Fibroblast of lung (primary cell): Measurements from ENCODE around the gene MTHFSD. TPM values are rescaled to one million over a fixed set of nuclear protein-coding genes. Genes with fewer than 3 reads are reported as not detected.

ENCODE experiments used
- DNase-seq, 2 donors: peaks; one replicate each; pipeline versions ENCODE4 v3.0.0 to v3.0.0-alpha.2; 2010; ENCODE audit warnings: low read depth in 2 of 2
- H2AFZ ChIP-seq: 2 replicates; pipeline ENCODE4 v1.5.1; 2012; ENCODE audit warnings: low read length, control low read depth, inconsistent platforms
- H3K27ac ChIP-seq: 2 replicates; pipeline ENCODE4 v1.5.1; 2011; ENCODE audit warnings: low read length, control low read depth; ENCODE audit not compliant: insufficient read depth
- H3K27me3 ChIP-seq: 2 replicates; pipeline ENCODE4 v1.5.1; 2011; ENCODE audit warnings: mild to moderate bottlenecking, low read length; ENCODE audit not compliant: control insufficient read depth, insufficient read depth
- H3K36me3 ChIP-seq: 2 replicates; pipeline ENCODE4 v1.5.1; 2011; ENCODE audit warnings: low read length; ENCODE audit not compliant: control insufficient read depth, insufficient read depth
- H3K4me1 ChIP-seq: 2 replicates; pipeline ENCODE4 v1.5.1; 2011; ENCODE audit warnings: low read length; ENCODE audit not compliant: control insufficient read depth, insufficient read depth; ENCODE audit errors: extremely low read depth
- H3K4me2 ChIP-seq: 2 replicates; pipeline ENCODE4 v1.5.1; 2011; ENCODE audit warnings: low read length, control low read depth; ENCODE audit not compliant: insufficient read depth; ENCODE audit errors: extremely low read depth
- H3K4me3 ChIP-seq, 4 experiments: fragments of 200-600 bp in 1 of 4; sonication (generic) in 1 of 4; replicated peaks in 1 of 4; 2 replicates each; pipeline ENCODE4 v1.5.1; 2011 to 2016; ENCODE audit warnings: low read length in 4 of 4, low read depth in 3 of 4, mild to moderate bottlenecking in 3 of 4, control low read depth in 2 of 4, inconsistent platforms in 1 of 4, mixed read lengths in 1 of 4; ENCODE audit not compliant: insufficient read depth in 1 of 4; ENCODE audit errors: control extremely low read depth in 1 of 4
- H3K79me2 ChIP-seq: 2 replicates; pipeline ENCODE4 v1.5.1; 2012; ENCODE audit warnings: mild to moderate bottlenecking, low read length, inconsistent platforms; ENCODE audit not compliant: control insufficient read depth, insufficient read depth
- H3K9ac ChIP-seq: 2 replicates; pipeline ENCODE4 v1.5.1; 2011; ENCODE audit warnings: mild to moderate bottlenecking, low read length, control low read depth; ENCODE audit not compliant: insufficient read depth
- H3K9me3 ChIP-seq: 2 replicates; pipeline ENCODE4 v1.5.1; 2012; ENCODE audit warnings: low read depth, low read length; ENCODE audit not compliant: control insufficient read depth, insufficient read depth
- H4K20me1 ChIP-seq: 2 replicates; pipeline ENCODE4 v1.5.1; 2011; ENCODE audit warnings: low read length; ENCODE audit not compliant: control insufficient read depth, insufficient read depth; ENCODE audit errors: extremely low read depth
- CTCF ChIP-seq, 2 donors: IDR thresholded peaks in 1 of 2; conservative IDR thresholded peaks in 1 of 2; 1 replicate in 1 of 2; 2 replicates in 1 of 2; pipeline ENCODE4 v1.5.1; 2011 to 2012; ENCODE audit warnings: low read length in 2 of 2, control low read depth in 1 of 2, inconsistent platforms in 1 of 2, low read depth in 1 of 2, mild to moderate bottlenecking in 1 of 2
- EZH2 ChIP-seq: IDR thresholded peaks from 2 replicates; pipeline ENCODE4 v1.5.1; 2012; ENCODE audit warnings: low read length, control low read depth, mild to moderate bottlenecking; ENCODE audit errors: missing control alignments
- polyA plus RNA-seq, 2 donors: library from polyadenylated mRNA; depleted of rRNA in 1 of 2; stranded (reverse) in 1 of 2; unstranded in 1 of 2; fragments of >200 nt; gene quantifications; 2 replicates each; pipeline ENCODE4 v1.2.1, GENCODE V29; 2011 to 2012; ENCODE audit warnings: missing spikeins in 1 of 2
- total RNA-seq: library from RNA; depleted of rRNA; stranded (reverse); fragments of >200 nt; gene quantifications from 2 replicates; pipeline ENCODE4 v1.2.1, GENCODE V29; 2014

Gene MTHFSD
- total and polyA plus RNA-seq, 2 donors (not counting 1 experiment from before 2014, with no cell fraction given) = 13.1 to 19.3 TPM

DNA sequence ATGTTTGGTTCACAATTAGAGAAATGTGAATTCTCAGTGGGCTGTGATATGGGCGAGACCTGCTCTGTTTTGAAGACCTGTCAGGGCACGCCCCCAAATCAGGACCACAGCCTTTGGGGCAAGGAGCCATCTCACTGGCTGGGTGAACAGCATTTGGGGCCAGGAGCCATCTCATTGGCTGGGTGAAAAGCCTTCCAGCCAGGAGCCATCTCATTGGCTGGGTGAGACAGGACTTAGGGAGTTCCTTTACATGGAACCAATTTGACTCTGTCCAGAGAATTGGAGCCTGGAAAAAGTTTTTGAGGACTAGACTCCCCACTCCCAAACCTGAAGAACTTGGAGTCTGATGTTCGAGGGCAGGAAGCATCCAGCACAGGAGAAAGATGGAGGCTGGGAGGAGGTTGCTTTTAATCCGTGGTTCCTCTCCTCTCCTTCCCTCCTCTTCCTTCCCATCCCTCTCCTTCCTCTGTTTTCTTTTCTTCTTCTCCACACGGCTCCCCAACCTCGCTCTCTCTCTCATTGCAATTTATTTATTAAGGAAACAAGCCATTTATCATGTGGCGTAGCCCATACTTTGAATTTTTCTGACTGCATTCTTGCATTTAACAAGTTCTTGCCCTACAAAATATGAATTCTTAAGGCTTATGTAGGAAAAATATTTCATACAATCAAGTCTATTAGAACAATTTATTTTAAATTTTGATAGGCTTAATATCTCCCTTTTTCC, 43.0 kb upstream of the MTHFSD start:
- no peaks in the 10 kb centered on the region for H3K27me3 ChIP-seq
- H3K36me3 ChIP-seq = no peaks in the 10 kb centered on the region
- no peaks in the 10 kb centered on the region for H3K79me2 ChIP-seq
- H3K4me2 ChIP-seq = no peak overlapping the region
- no peaks in the 10 kb centered on the region for H3K9me3 ChIP-seq
- peaks cover 5% of the 10 kb centered on the region for H3K4me1 ChIP-seq
- peak in 1 of 2 donors; percentile 70 for DNase-seq
- TF ChIP-seq CTCF (conservative IDR thresholded peaks at IDR 0.05 in 1 of 2, IDR thresholded peaks at IDR 0.05 in 1 of 2; ENCODE audit: low read depth in 1 of 2, low read length in 2 of 2) (no peak), EZH2 (no peak)
- no peak overlapping the region for H3K4me3 ChIP-seq
- H4K20me1 ChIP-seq = no peaks in the 10 kb centered on the region
- no peak overlapping the region for H3K9ac ChIP-seq
- H2AFZ ChIP-seq = no peak overlapping the region
- no peak overlapping the region for H3K27ac ChIP-seq

- peaks cover 5% of the 10 kb centered on the region for H3K4me1 ChIP-seq
- no peaks in the 10 kb centered on the region for H4K20me1 ChIP-seq
- TF ChIP-seq EZH2 (no peak), CTCF (conservative IDR thresholded peaks at IDR 0.05 in 1 of 2, IDR thresholded peaks at IDR 0.05 in 1 of 2; ENCODE audit: low read depth in 1 of 2, low read length in 2 of 2) (no peak)
- no peak overlapping the region for H2AFZ ChIP-seq
- DNase-seq = no peak
- no peak overlapping the region for H3K4me2 ChIP-seq
- no peaks in the 10 kb centered on the region for H3K27me3 ChIP-seq
- no peak overlapping the region for H3K27ac ChIP-seq
- no peaks in the 10 kb centered on the region for H3K9me3 ChIP-seq
- H3K36me3 ChIP-seq = no peaks in the 10 kb centered on the region
- no peak overlapping the region for H3K4me3 ChIP-seq
- no peak overlapping the region for H3K9ac ChIP-seq
- no peaks in the 10 kb centered on the region for H3K79me2 ChIP-seq
These were observed 42.3 kb upstream of the MTHFSD start for GRCh38 chr16:86597126-86597879.

DNA sequence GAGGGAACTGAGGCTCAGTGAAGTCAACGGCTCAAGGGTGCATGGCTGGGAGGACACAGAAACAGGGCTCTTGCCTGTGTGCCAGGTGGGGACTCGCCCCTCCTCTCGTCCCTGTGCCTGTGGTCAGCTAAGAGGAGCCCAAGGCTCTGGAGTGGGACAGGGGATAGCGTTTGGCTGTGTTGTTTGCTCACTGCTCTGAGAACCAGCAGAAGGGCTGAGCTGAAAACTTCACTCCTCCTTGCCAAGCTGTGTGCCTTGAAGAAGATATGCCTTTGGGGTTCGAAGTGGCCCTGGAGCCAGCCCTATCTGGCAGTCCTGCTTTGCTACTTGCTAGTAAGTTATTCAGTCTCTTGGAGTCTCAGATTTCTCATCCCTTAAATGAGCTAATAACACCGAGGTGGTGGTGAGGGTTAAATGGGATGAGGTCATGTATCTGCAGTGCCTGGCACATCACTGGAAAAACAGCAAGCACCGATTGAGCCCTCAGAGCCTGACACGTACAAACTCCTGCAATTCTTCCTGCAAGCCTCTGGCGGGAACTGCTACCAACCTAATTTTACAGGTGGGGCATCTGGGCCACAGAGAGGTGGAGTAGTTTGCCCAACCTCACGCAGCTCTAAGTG, 41.1 kb upstream of the MTHFSD start:
- H3K79me2 ChIP-seq = no peaks in the 10 kb centered on the region
- H3K27me3 ChIP-seq = no peaks in the 10 kb centered on the region
- TF ChIP-seq CTCF (conservative IDR thresholded peaks at IDR 0.05 in 1 of 2, IDR thresholded peaks at IDR 0.05 in 1 of 2; ENCODE audit: low read depth in 1 of 2, low read length in 2 of 2) (no peak), EZH2 (no peak)
- no peak overlapping the region for H2AFZ ChIP-seq
- no peak overlapping the region for H3K9ac ChIP-seq
- H3K4me1 ChIP-seq = peaks cover 5% of the 10 kb centered on the region
- no peaks in the 10 kb centered on the region for H3K9me3 ChIP-seq
- H3K27ac ChIP-seq = no peak overlapping the region
- H3K36me3 ChIP-seq = no peaks in the 10 kb centered on the region
- H4K20me1 ChIP-seq = no peaks in the 10 kb centered on the region
- no peak overlapping the region for H3K4me2 ChIP-seq
- peak in 1 of 2 donors; percentile 67 for DNase-seq
- no peak overlapping the region for H3K4me3 ChIP-seq
